Caco-2 (cell line): ENCODE results near the gene MFSD6. TPM values are rescaled to one million over a fixed set of nuclear protein-coding genes. Genes with fewer than 3 reads are reported as not detected.

ENCODE experiments used
- BruUV-seq: library from RNA; stranded (reverse); fragments of 400-500 nt; replicated peaks from 2 replicates; lab custom pipeline; 2021; lab: Mats Ljungman, UMichigan
- CTCF ChIA-PET: fragments of 300-600 bp; sonication (Branson Sonifier 250); formaldehyde crosslinking; loops from one replicate; lab custom pipeline; 2022; ENCODE audit warnings: antibody characterized with exemption; lab: Charles Lee
- POLR2A ChIA-PET: fragments of 300-600 bp; sonication (Branson Sonifier 250); formaldehyde crosslinking; loops from one replicate; lab custom pipeline; 2022; ENCODE audit warnings: antibody characterized with exemption; lab: Charles Lee
- DNase-seq, 2 experiments: peaks; one replicate each; pipeline versions ENCODE4 v3.0.0 to v3.0.0-alpha.2; 2020 to 2022
- H3K27me3 ChIP-seq: replicated peaks from 2 replicates; pipeline ENCODE4 v1.6.0; 2011; ENCODE audit warnings: low read length; ENCODE audit not compliant: control insufficient read depth, insufficient read depth
- H3K36me3 ChIP-seq: 2 replicates; pipeline ENCODE4 v1.5.1; 2011; ENCODE audit warnings: low read length; ENCODE audit not compliant: control insufficient read depth, insufficient read depth
- H3K4me1 ChIP-seq: fragments of 250-450 bp; sonication (Bioruptor Pico); 2 replicates; pipeline ENCODE4 v1.5.1; 2020; ENCODE audit warnings: mild to moderate bottlenecking
- H3K4me3 ChIP-seq: 2 replicates; pipeline ENCODE4 v1.5.1; 2011; ENCODE audit warnings: low read depth, mild to moderate bottlenecking, control low read depth, low read length
- H3K9me3 ChIP-seq: fragments of 250-450 bp; sonication (Bioruptor Pico); 2 replicates; pipeline ENCODE4 v1.5.1; 2020; ENCODE audit warnings: mild to moderate bottlenecking, moderate library complexity
- H3K27ac Mint-ChIP-seq: one replicate; pipeline ENCODE4 v1.8.0; 2022; ENCODE audit warnings: mixed read lengths; ENCODE audit not compliant: unreplicated experiment
- H3K27me3 Mint-ChIP-seq: one replicate; pipeline ENCODE4 v1.8.0; 2022; ENCODE audit warnings: mixed read lengths; ENCODE audit not compliant: insufficient read depth, unreplicated experiment
- H3K36me3 Mint-ChIP-seq: one replicate; pipeline ENCODE4 v1.8.0; 2022; ENCODE audit warnings: mild to moderate bottlenecking, mixed read lengths; ENCODE audit not compliant: insufficient read depth, unreplicated experiment
- H3K4me1 Mint-ChIP-seq: one replicate; pipeline ENCODE4 v1.8.0; 2022; ENCODE audit warnings: low read depth, mixed read lengths; ENCODE audit not compliant: unreplicated experiment
- H3K4me3 Mint-ChIP-seq: one replicate; pipeline ENCODE4 v1.8.0; 2022; ENCODE audit warnings: mild to moderate bottlenecking, moderate library complexity, mixed read lengths; ENCODE audit not compliant: unreplicated experiment
- H3K9me3 Mint-ChIP-seq: one replicate; pipeline ENCODE4 v1.8.0; 2022; ENCODE audit warnings: mixed read lengths; ENCODE audit not compliant: unreplicated experiment
- intact Hi-C: fragments of 100-400 bp; cut with micrococcal nuclease; formaldehyde crosslinking; loops from one replicate; pipeline ENCODE4 v1.10.0; 2022; ENCODE audit not compliant: unreplicated experiment
- total RNA-seq: library from RNA; stranded (reverse); gene quantifications from 2 replicates; pipeline ENCODE4 v1.2.3, GENCODE V29; 2022
- TF ChIP-seq, protein P1 (sequence below), 2 experiments: fragments of 200-600 bp in 1 of 2; IDR thresholded peaks; 1 replicate in 1 of 2; 2 replicates in 1 of 2; pipeline versions ENCODE4 v1.5.1 to v1.8.0; 2011 to 2022; ENCODE audit warnings: antibody characterized with exemption in 1 of 2, control low read depth in 1 of 2, inconsistent platforms in 1 of 2, low read depth in 1 of 2, low read length in 1 of 2, mild to moderate bottlenecking in 1 of 2, moderate library complexity in 1 of 2; ENCODE audit not compliant: insufficient read depth in 1 of 2, severe bottlenecking in 1 of 2, unreplicated experiment in 1 of 2

MFSD6 gene
- total RNA-seq, 1 experiment from 2014 or later: 11.1 TPM

GRCh38 chr2:190546734-190547133 is 138.6 kb downstream of the MFSD6 start:
- intact Hi-C loops: no loop called here
- Mint-ChIP-seq H3K27me3 (no peaks in the 10 kb centered on the region), H3K4me1 (peaks cover 12% of the 10 kb centered on the region), H3K9me3 (peaks cover 25% of the 10 kb centered on the region), H3K4me3 (no peak overlapping the region), H3K36me3 (no peaks in the 10 kb centered on the region), H3K27ac (no peak overlapping the region)
- Histone ChIP-seq H3K9me3 (0 out of 2 replicates have a peak, but pooled peaks cover 6% of the 10 kb centered on the region), H3K36me3 (no peaks in the 10 kb centered on the region), H3K4me3 (no peak overlapping the region), H3K27me3 (no peaks in the 10 kb centered on the region), H3K4me1 (no peaks in the 10 kb centered on the region; the same call in 1 of the 2 replicates)
- ChIA-PET POLR2A (no interaction called here), CTCF (interaction anchor here (0.6 kb wide), 1 partner anchor 13 kb away, joined by 3 read pairs; no protein-coding TSS in a partner anchor)
- no peak for DNase-seq
- BruUV-seq: no TSS peak
- TF ChIP-seq, protein P1, sequence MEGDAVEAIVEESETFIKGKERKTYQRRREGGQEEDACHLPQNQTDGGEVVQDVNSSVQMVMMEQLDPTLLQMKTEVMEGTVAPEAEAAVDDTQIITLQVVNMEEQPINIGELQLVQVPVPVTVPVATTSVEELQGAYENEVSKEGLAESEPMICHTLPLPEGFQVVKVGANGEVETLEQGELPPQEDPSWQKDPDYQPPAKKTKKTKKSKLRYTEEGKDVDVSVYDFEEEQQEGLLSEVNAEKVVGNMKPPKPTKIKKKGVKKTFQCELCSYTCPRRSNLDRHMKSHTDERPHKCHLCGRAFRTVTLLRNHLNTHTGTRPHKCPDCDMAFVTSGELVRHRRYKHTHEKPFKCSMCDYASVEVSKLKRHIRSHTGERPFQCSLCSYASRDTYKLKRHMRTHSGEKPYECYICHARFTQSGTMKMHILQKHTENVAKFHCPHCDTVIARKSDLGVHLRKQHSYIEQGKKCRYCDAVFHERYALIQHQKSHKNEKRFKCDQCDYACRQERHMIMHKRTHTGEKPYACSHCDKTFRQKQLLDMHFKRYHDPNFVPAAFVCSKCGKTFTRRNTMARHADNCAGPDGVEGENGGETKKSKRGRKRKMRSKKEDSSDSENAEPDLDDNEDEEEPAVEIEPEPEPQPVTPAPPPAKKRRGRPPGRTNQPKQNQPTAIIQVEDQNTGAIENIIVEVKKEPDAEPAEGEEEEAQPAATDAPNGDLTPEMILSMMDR (IDR thresholded peaks at IDR 0.05; ENCODE audit: insufficient read depth in 1 of 2, low read depth in 1 of 2, low read length in 1 of 2, severe bottlenecking in 1 of 2, unreplicated experiment in 1 of 2): no peak

DNA sequence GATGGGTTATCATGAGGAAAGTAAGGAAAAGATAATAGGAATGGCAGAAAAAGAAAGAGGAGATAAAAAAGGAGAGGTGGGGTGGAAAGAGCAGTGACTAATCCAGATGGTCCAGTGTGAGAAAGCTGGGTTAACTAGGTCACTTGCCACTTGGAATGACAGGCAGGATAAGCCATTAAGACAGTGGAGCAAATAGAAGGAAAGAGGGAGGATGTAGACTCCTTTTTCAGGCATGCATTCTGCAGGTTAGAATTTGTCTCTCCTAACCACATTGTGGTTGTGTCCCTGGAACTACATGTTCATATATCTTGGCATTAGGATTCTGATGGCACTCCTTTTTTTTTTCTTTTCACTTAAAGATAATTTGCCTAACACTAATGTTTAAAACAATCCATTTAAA is 139.7 kb downstream of the MFSD6 start:
- H3K36me3 ChIP-seq: no peaks in the 10 kb centered on the region
- intact Hi-C loops: no loop called here

GRCh38 chr2:190550137-190550536 is 142.0 kb downstream of the MFSD6 start:
- TF ChIP-seq, protein P1 (IDR thresholded peaks at IDR 0.05; ENCODE audit: insufficient read depth in 1 of 2, low read depth in 1 of 2, low read length in 1 of 2, severe bottlenecking in 1 of 2, unreplicated experiment in 1 of 2): no peak
- Histone ChIP-seq H3K4me3 (no peak overlapping the region), H3K27me3 (no peaks in the 10 kb centered on the region), H3K4me1 (peaks cover 6% of the 10 kb centered on the region; the same call in 1 of the 2 replicates), H3K36me3 (no peaks in the 10 kb centered on the region), H3K9me3 (no peaks in the 10 kb centered on the region)
- CTCF ChIA-PET: no interaction called here
- peaks cover 7% of the 10 kb centered on the region for H3K9me3 Mint-ChIP-seq
- H3K27me3 Mint-ChIP-seq: no peaks in the 10 kb centered on the region
- peaks cover 7% of the 10 kb centered on the region for H3K4me1 Mint-ChIP-seq
- H3K27ac Mint-ChIP-seq: no peak overlapping the region
- no peak for DNase-seq
- POLR2A ChIA-PET: no interaction called here
- intact Hi-C loops: no loop called here
- BruUV-seq: no TSS peak
- H3K4me3 Mint-ChIP-seq: no peak overlapping the region
- no peaks in the 10 kb centered on the region for H3K36me3 Mint-ChIP-seq

More for the DNA sequence above, 139.7 kb downstream of the MFSD6 start:
- Mint-ChIP-seq H3K4me3 (no peak overlapping the region), H3K9me3 (peaks cover 14% of the 10 kb centered on the region), H3K27ac (no peak overlapping the region), H3K36me3 (no peaks in the 10 kb centered on the region), H3K27me3 (no peaks in the 10 kb centered on the region), H3K4me1 (peaks cover 9% of the 10 kb centered on the region)
- ChIA-PET CTCF (no interaction called here), POLR2A (no interaction called here)
- Histone ChIP-seq H3K27me3 (no peaks in the 10 kb centered on the region), H3K4me3 (no peak overlapping the region), H3K4me1 (no peaks in the 10 kb centered on the region; the same call in 1 of the 2 replicates), H3K9me3 (0 out of 2 replicates have a peak, but pooled peaks cover 3% of the 10 kb centered on the region)
- no peak for DNase-seq
- TF ChIP-seq, protein P1 (IDR thresholded peaks at IDR 0.05; ENCODE audit: insufficient read depth in 1 of 2, low read depth in 1 of 2, low read length in 1 of 2, severe bottlenecking in 1 of 2, unreplicated experiment in 1 of 2): no peak
- BruUV-seq: no TSS peak

Other genes with a start within 250 kb of the MFSD6 start
- gene HIBCH, start 88.5 kb upstream of the MFSD6 start, total RNA-seq: 32.0 and 34.4 TPM in 2 replicates
- 23.2 TPM in 2 replicates for gene INPP1, start 64.8 kb upstream of the MFSD6 start, total RNA-seq
- gene NEMP2, start 126.4 kb downstream of the MFSD6 start, total RNA-seq: 19.1 and 20.2 TPM in 2 replicates
- 87.9 and 88.1 TPM in 2 replicates for gene NAB1, start 240.7 kb downstream of the MFSD6 start, total RNA-seq